Suprapubic skin (tissue), 4 donors: ENCODE measurements around the gene RAVER2.

Experiments used
- EP300 ChIP-seq: sonication (generic); formaldehyde crosslinking; IDR thresholded peaks from one replicate; pipeline ENCODE4 v1.6.1; 2017; ENCODE audit warnings: antibody characterized with exemption
- POLR2A ChIP-seq, 2 donors: fragments of 450-650 bp; IDR thresholded peaks; one replicate each; pipeline ENCODE4 v1.6.1; 2017; ENCODE audit warnings: antibody characterized with exemption in 2 of 2, mild to moderate bottlenecking in 2 of 2, moderate library complexity in 2 of 2
- POLR2AphosphoS5 ChIP-seq, 3 donors: sonication (generic); formaldehyde crosslinking; IDR thresholded peaks; one replicate each; pipeline ENCODE4 v1.6.1; 2017; ENCODE audit warnings: antibody characterized with exemption in 3 of 3
- TF ChIP-seq, protein P1 (sequence below), 2 donors: fragments of 200-600 bp in 1 of 2; fragments of 450-650 bp in 1 of 2; sonication (generic) in 1 of 2; IDR thresholded peaks; one replicate each; pipeline ENCODE4 v1.5.1; 2016 to 2019; ENCODE audit warnings: antibody characterized with exemption in 2 of 2, mild to moderate bottlenecking in 1 of 2, moderate library complexity in 1 of 2

DNA sequence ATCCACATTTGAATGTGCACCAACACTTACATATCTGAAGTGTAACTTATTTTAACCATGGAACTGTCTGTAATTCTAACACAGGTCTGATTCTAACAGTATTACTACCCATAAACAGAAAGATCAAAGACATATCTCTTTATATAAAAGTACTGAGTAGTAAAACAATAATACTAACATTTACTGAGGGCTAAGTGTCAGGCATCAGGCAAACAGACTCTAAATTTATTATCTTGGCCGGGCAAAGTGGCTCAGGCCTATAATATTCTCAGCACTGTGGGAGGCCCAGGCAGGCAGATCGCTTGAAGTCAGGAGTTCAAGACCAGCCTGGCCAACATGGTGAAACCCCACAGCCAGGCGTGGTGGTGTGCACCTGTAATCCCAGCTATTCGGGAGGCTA lies 135.6 kb downstream of the RAVER2 start:
- TF ChIP-seq, protein P1, sequence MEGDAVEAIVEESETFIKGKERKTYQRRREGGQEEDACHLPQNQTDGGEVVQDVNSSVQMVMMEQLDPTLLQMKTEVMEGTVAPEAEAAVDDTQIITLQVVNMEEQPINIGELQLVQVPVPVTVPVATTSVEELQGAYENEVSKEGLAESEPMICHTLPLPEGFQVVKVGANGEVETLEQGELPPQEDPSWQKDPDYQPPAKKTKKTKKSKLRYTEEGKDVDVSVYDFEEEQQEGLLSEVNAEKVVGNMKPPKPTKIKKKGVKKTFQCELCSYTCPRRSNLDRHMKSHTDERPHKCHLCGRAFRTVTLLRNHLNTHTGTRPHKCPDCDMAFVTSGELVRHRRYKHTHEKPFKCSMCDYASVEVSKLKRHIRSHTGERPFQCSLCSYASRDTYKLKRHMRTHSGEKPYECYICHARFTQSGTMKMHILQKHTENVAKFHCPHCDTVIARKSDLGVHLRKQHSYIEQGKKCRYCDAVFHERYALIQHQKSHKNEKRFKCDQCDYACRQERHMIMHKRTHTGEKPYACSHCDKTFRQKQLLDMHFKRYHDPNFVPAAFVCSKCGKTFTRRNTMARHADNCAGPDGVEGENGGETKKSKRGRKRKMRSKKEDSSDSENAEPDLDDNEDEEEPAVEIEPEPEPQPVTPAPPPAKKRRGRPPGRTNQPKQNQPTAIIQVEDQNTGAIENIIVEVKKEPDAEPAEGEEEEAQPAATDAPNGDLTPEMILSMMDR (IDR thresholded peaks at IDR 0.05): no peak
- no peak for TF ChIP-seq POLR2AphosphoS5 (IDR thresholded peaks at IDR 0.05)
- no peak for TF ChIP-seq EP300
- no peak for TF ChIP-seq POLR2A (IDR thresholded peaks at IDR 0.05)
